HepG2 (cell line): Measurements from ENCODE around the gene NUPR2. TPM values are rescaled to one million over a fixed set of nuclear protein-coding genes. Genes with fewer than 3 reads are reported as not detected.
A peak's percentile ranks its signal among the peaks of the same experiment; 100 is the strongest.

Experiments
- AHR ChIP-seq: IDR thresholded peaks from 2 replicates; pipeline ENCODE4 v1.6.1; 2018; ENCODE audit warnings: missing genetic modification reagents, missing compliant biosample characterization
- ATF4 ChIP-seq, 2 experiments: fragments of 450-650 bp in 1 of 2; sonication (generic) in 1 of 2; formaldehyde crosslinking; IDR thresholded peaks; 2 replicates each; pipeline versions ENCODE4 v1.5.0 to v1.8.0; 2020 to 2022; ENCODE audit warnings: mild to moderate bottlenecking in 1 of 2, missing genetic modification reagents in 1 of 2
- FOSL2 ChIP-seq: sonication (generic); formaldehyde crosslinking; IDR thresholded peaks from 2 replicates; pipeline ENCODE4 v1.4.0; 2020; ENCODE audit warnings: missing genetic modification reagents
- FOXA1 ChIP-seq, 2 experiments: fragments of 450-650 bp in 1 of 2; sonication (generic) in 1 of 2; formaldehyde crosslinking in 1 of 2; IDR thresholded peaks; 2 replicates each; pipeline versions ENCODE4 v1.4.0 to v1.6.1; 2016 to 2020; ENCODE audit warnings: missing genetic modification reagents in 1 of 2
- HNF1A ChIP-seq, 2 experiments: sonication (generic) in 1 of 2; formaldehyde crosslinking in 1 of 2; IDR thresholded peaks; 2 replicates each; pipeline versions ENCODE4 v1.4.0 to v1.6.1; 2016 to 2020; ENCODE audit warnings: borderline replicate concordance in 1 of 2, low read depth in 1 of 2, mild to moderate bottlenecking in 1 of 2, missing genetic modification reagents in 1 of 2
- NCOR1 ChIP-seq: fragments of 200-600 bp; sonication (generic); IDR thresholded peaks from 2 replicates; pipeline ENCODE4 v1.7.0; 2017; ENCODE audit warnings: antibody characterized with exemption, low read length, borderline replicate concordance
- NR2C2 ChIP-seq: sonication (generic); formaldehyde crosslinking; IDR thresholded peaks from 2 replicates; pipeline ENCODE4 v1.4.0; 2020; ENCODE audit warnings: missing genetic modification reagents, mild to moderate bottlenecking, moderate library complexity, borderline replicate concordance
- RFXAP ChIP-seq: sonication (generic); formaldehyde crosslinking; IDR thresholded peaks from 2 replicates; pipeline ENCODE4 v1.4.0; 2020; ENCODE audit warnings: missing genetic modification reagents, borderline replicate concordance
- SIX4 ChIP-seq: sonication (generic); formaldehyde crosslinking; IDR thresholded peaks from 2 replicates; pipeline ENCODE4 v1.4.0; 2020; ENCODE audit warnings: missing genetic modification reagents
- TCF12 ChIP-seq, 2 experiments: fragments of 450-650 bp in 1 of 2; sonication (generic) in 1 of 2; formaldehyde crosslinking in 1 of 2; IDR thresholded peaks; 2 replicates each; pipeline versions ENCODE4 v1.6.1 to v1.8.0; 2017 to 2022; ENCODE audit warnings: antibody characterized with exemption in 1 of 2, mild to moderate bottlenecking in 1 of 2, missing genetic modification reagents in 1 of 2, moderate library complexity in 1 of 2
- THAP9 ChIP-seq: sonication (generic); formaldehyde crosslinking; IDR thresholded peaks from 2 replicates; pipeline ENCODE4; 2020; ENCODE audit warnings: missing genetic modification reagents, mild to moderate bottlenecking, borderline replicate concordance
- WIZ ChIP-seq: sonication (generic); formaldehyde crosslinking; IDR thresholded peaks from 2 replicates; pipeline ENCODE4 v1.5.1; 2020; ENCODE audit warnings: mild to moderate bottlenecking, missing genetic modification reagents
- ZBTB25 ChIP-seq: IDR thresholded peaks from 2 replicates; pipeline ENCODE4 v1.6.1; 2018; ENCODE audit warnings: missing genetic modification reagents
- ZFP90 ChIP-seq: sonication (generic); formaldehyde crosslinking; IDR thresholded peaks from 2 replicates; pipeline ENCODE4 v1.8.0; 2022; ENCODE audit warnings: missing genetic modification reagents, mild to moderate bottlenecking, inconsistent platforms, borderline replicate concordance
- ZNF234 ChIP-seq: sonication (generic); formaldehyde crosslinking; conservative IDR thresholded peaks from 2 replicates; pipeline ENCODE4 v1.5.1; 2020; ENCODE audit warnings: mild to moderate bottlenecking, missing genetic modification reagents
- ZNF263 ChIP-seq: sonication (generic); formaldehyde crosslinking; IDR thresholded peaks from 2 replicates; pipeline ENCODE4 v1.4.0; 2020; ENCODE audit warnings: missing genetic modification reagents
- ZNF30 ChIP-seq: sonication (generic); formaldehyde crosslinking; IDR thresholded peaks from 2 replicates; pipeline ENCODE4 v1.5.0; 2020; ENCODE audit warnings: mild to moderate bottlenecking, missing genetic modification reagents
- polyA plus RNA-seq, 8 experiments: library from polyadenylated mRNA; depleted of rRNA in 3 of 8; stranded (reverse) in 7 of 8; unstranded in 1 of 8; fragments of >200 nt; fragmentation: Illumina TruSeq in 4 of 8; extraction: Trizol in 4 of 8; gene quantifications; 2 replicates each; pipeline versions ENCODE4 v1.2.1 to v1.2.3, GENCODE V29; 2011 to 2016; ENCODE audit warnings: low read depth in 4 of 8, missing spikeins in 1 of 8, mixed read lengths in 1 of 8; ENCODE audit not compliant: insufficient read depth in 1 of 8
- total RNA-seq, 5 experiments: library from RNA; depleted of rRNA; stranded (reverse); fragments of >200 nt; fragmentation: Illumina TruSeq; extraction: Trizol; gene quantifications; 2 replicates each; pipeline ENCODE4 v1.2.3, GENCODE V29; 2016; ENCODE audit warnings: low read depth in 1 of 5

NUPR2 gene
- total and polyA plus RNA-seq, 2 of the 13 experiments (the other 11 are each of a cell fraction or from before 2014, with no cell fraction given) = not detected

- peak; percentile 69; the same call in 1 of the 2 replicates for TF ChIP-seq RFXAP (CRISPR knock-in tag)
- no peak for TF ChIP-seq SIX4 (CRISPR knock-in tag)
- peak; percentile 51; the same call in 1 of the 2 replicates for TF ChIP-seq FOSL2 (CRISPR knock-in tag)
- TF ChIP-seq AHR = peak; percentile 90; the same call in 1 of the 2 replicates
- TF ChIP-seq THAP9 (CRISPR knock-in tag) = peak; percentile 84
- no peak for TF ChIP-seq FOXA1 (IDR thresholded peaks at IDR 0.05)
- no peak for TF ChIP-seq FOXA1 (CRISPR knock-in tag; IDR thresholded peaks at IDR 0.05)
- peak in 1 of 2 experiments; percentile 60; a peak in 1 of 4 replicates for TF ChIP-seq ATF4 (CRISPR knock-in tag; IDR thresholded peaks at IDR 0.05)
- TF ChIP-seq WIZ (CRISPR knock-in tag) = peak; percentile 23; the same call in 1 of the 2 replicates
- TF ChIP-seq TCF12 (IDR thresholded peaks at IDR 0.05) = no peak
- TF ChIP-seq TCF12 (CRISPR knock-in tag; IDR thresholded peaks at IDR 0.05) = no peak
- TF ChIP-seq NR2C2 (CRISPR knock-in tag) = peak; percentile 95
- TF ChIP-seq ZFP90 = peak; percentile 52; the same call in 1 of the 2 replicates
- TF ChIP-seq ZBTB25 (CRISPR knock-in tag) = peak; percentile 67; the same call in 1 of the 2 replicates
- TF ChIP-seq NCOR1 = peak; percentile 9; the same call in 1 of the 2 replicates
- TF ChIP-seq ZNF263 = 0 out of 2 replicates have a peak, but pooled peaks have one; percentile 27
- no peak for TF ChIP-seq ZNF234 (CRISPR knock-in tag)
- TF ChIP-seq ZNF30 (CRISPR knock-in tag) = no peak
- TF ChIP-seq HNF1A (IDR thresholded peaks at IDR 0.05; ENCODE audit: low read depth) = no peak
- peak; percentile 49; the same call in 1 of the 2 replicates for TF ChIP-seq HNF1A (CRISPR knock-in tag; IDR thresholded peaks at IDR 0.05; ENCODE audit: borderline replicate concordance)
Measured at GRCh38 chr7:56106108-56107073, 9.8 kb downstream of the NUPR2 start, which contains the start of gene CHCHD2 (continued).
